Measurements from ENCODE around the gene CES1.
"Not testable (repeated sequence)": the region's sequence is repeated elsewhere in the genome, so short reads cannot be mapped to it uniquely, and the experiment has no call there.

The CES1 gene

GRCh38 chr16:55791512-55791911 lies 41.4 kb downstream of the CES1 start:
- not testable (repeated sequence) for DNase-seq (ENCODE audit: low read depth, low spot score)

DNA sequence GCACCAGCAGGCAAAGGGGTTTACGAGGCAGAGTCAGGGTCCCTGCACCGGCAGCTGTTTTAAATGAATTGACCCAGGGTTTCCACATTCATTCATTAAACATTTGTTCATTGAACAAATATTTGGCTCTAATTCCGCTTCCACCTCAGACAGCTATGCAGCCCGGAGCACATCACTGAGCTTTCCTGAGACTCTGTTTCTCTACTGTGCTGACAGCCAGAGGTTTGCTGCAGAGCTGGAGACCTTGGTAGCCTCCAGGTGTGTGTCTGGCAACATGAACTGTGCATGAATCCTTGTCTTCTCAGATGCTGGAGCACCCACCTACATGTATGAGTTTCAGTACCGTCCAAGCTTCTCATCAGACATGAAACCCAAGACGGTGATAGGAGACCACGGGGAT lies 42.7 kb downstream of the CES1 start:
- DNase-seq (ENCODE audit: low read depth, low spot score) = not testable (repeated sequence)

DNA sequence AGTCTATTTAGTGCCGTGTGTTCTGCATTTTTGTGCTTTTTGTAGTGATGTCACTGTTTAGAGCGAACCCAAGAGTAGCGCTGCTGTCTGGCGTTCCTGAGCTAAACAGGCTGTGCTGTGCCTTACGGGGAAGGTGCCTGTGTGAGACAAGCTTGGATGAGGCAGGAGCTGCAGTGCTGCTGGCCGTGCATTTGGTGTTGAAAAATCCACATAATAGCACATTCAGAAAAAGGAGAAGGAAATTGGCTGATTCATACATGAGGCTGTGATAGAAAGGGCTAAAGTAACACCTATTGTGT lies 50.2 kb downstream of the CES1 start:
- not testable (repeated sequence) for DNase-seq (ENCODE audit: low read depth, low spot score)

- DNase-seq (ENCODE audit: low read depth, low spot score) = not testable (repeated sequence)
Observed at GRCh38 chr16:55782091-55782792, 50.7 kb downstream of the CES1 start.

- DNase-seq (ENCODE audit: low read depth, low spot score) = not testable (repeated sequence)
Observed at GRCh38 chr16:55781456-55781855, 51.4 kb downstream of the CES1 start.

- DNase-seq (ENCODE audit: low read depth, low spot score) = not testable (repeated sequence)
Observed at GRCh38 chr16:55780095-55780407, 52.8 kb downstream of the CES1 start.

DNA sequence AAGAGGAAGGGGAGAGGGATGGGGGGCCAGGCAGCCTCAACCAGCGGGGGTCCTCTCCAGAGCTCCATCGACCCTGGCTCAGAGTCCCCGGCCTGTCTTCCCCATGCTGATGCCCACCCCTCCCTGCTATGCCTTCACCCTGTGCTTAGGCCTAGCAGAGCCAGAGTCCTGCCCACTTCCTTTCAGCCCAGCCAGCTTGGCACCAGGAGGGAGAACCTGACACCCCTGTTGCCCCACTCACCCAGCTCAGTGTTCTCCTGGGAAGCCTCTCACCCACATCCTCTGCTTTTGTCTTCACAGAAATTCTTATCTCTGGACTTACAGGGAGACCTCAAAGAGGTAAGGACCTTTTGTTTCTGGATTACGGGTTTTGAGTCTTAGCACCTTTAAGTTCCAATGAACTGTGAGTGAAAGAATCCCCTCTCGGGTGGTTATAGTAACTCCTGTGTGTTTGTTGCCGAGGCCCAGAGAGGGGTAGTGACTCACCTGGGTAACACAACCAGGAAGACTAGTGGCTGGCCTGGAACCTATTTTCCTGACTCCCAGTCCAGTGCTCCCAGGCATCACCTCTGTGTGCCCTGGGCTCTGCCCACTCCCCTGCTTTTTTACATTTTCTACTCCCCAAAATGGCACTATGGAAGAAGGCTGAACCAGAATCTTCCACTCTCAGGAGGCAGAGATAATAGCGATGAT lies 53.3 kb downstream of the CES1 start:
- no peak for DNase-seq (ENCODE audit: low read depth, low spot score)

GRCh38 chr16:55778757-55779156 lies 54.1 kb downstream of the CES1 start:
- DNase-seq (ENCODE audit: low read depth, low spot score) = no peak

- DNase-seq (ENCODE audit: low read depth, low spot score) = no peak
Observed at GRCh38 chr16:55775857-55776256, 57.0 kb downstream of the CES1 start.

GRCh38 chr16:55773859-55774549 lies 58.9 kb downstream of the CES1 start:
- DNase-seq (ENCODE audit: low read depth, low spot score) = no peak

- no peak for DNase-seq (ENCODE audit: low read depth, low spot score)
Observed at GRCh38 chr16:55765161-55765560, 67.7 kb downstream of the CES1 start.

DNA sequence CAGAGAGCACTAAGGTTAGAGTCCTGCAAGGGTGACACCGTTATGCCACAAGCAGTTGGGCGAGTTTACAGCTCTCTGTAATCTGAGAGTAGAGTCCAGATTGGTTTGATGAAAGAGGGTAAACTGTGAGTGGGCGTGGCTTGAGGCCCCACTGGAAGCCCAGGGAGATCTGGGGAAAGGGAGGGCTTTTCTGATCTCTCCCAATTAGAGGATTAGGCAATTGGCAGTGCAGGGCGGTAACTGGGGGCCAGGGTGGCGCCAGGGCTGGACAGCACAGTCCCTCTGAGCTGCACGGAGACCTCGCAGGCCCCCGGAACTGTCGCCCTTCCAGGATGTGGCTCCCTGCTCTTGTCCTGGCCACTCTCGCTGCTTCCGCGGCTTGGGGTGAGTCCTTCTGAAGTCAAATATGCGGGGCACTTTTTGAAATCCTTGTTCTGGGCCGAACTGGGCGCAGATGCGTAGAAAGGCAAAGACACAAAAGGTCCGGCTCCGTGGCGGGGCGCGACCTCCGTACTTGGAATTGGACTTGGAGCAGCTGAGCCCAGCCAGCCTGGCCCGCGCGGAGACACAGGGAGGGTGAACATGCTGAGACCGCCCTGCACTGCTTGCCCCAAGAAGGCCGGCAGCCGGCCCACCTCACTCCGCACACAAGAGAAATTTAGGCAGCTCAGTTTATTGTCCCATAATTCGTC lies 72.4 kb downstream of the CES1 start:
- DNase-seq (ENCODE audit: low read depth, low spot score) = no peak

- DNase-seq (ENCODE audit: low read depth, low spot score) = not testable (repeated sequence)
Observed at GRCh38 chr16:55759965-55760309, 73.0 kb downstream of the CES1 start.

DNA sequence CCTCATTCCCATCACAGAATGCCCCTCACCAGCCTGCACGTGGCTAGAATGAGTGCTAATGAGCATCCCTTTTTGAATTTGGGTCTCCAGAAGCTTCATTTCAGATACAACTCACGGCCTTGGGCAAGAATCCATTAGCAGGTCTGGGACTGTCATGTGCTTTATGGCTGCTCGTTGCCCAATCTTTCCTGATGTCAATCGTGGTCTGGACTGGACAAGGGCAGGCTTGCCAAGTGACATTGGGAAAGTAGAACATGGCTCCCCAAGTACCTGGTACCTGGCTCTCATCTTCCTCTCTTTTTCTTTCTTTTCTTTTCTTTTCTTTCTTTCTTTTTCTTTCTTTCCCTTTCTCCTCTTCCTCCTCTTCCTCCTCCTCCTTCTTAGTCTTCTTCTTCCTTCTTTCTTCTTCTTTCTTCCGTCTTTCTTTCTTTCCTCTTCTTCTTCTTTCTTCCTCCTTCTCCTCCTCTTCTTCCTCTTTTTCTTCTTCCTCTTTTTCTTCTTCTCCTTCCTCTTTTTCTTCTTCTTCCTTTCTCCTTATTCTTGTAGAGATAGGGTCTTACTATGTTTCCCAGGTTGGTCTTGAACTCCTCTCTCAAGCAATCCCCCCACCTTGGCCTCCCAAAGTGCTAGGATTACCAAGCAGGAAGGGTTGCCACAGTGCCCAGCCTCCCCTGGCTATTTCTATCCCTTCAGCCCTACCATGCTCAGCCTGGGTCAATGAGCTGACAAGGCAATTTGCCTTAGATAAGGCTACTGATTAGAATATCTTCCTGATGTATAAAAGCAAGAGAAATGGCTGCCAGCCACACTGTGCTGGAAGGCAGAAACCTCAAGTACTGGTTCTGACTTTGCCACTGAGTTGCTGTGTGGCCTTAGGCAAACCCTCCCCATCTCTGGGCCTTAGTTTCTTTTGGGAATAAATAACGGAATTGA lies 75.0 kb downstream of the CES1 start:
- DNase-seq (ENCODE audit: low read depth, low spot score) = not testable (repeated sequence)

GRCh38 chr16:55756963-55757362 lies 75.9 kb downstream of the CES1 start:
- DNase-seq (ENCODE audit: low read depth, low spot score) = no peak

- DNase-seq (ENCODE audit: low read depth, low spot score) = no peak
Observed at GRCh38 chr16:55754056-55754455, 78.8 kb downstream of the CES1 start.

DNA sequence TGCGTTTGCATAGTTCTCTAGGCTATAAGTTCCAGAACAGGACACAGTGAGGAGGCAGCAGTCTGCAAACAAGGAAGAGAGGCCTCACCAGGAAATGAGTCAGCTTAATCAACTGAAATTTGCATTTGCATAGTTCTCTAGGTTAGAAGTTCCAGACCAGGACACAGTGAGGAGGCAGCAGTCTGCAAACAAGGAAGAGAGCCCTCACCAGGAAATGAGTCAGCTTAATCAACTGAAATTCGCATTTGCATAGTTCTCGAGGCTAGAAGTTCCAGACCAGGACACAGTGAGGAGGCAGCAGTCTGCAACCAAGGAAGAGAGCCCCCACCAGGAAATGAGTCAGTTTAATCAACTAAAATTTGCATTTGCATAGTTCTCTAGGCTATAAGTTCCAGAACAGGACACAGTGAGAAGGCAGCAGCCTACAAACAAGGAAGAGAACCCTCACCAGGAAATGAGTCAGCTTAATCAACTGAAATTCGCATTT lies 79.7 kb downstream of the CES1 start:
- not testable (repeated sequence) for DNase-seq (ENCODE audit: low read depth, low spot score)

Data from astrocyte of the hippocampus (primary cell).